Measurements from ENCODE around the gene PFKFB2.

Gene PFKFB2

GRCh38 chr1:207067185-207067584 lies 14.1 kb downstream of the PFKFB2 start:
- DNase-seq (ENCODE audit: low read depth in 2 of 2) = no peak

- DNase-seq (ENCODE audit: low read depth in 2 of 2) = no peak
Measured at GRCh38 chr1:207067665-207068064, 14.6 kb downstream of the PFKFB2 start.

DNA sequence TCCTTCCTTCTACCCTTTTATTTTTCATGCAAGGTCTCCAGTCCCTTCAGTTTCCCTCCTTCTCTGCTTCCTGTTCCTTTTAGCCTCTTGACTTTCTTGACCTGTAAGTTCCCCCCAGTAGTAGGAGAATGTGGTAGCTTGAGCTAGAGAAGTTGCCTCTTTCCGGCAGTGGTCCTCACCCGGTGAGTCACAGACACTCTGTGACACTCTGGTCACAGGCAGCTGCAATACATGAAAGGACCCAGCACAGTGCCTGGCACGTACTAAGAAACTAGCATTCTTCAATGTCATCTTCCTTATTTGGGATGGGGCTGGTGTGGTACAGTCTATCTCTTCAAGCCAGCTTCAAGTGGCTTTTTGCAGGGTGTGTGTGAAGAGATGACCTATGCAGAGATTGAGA lies 16.0 kb downstream of the PFKFB2 start:
- DNase-seq (ENCODE audit: low read depth in 2 of 2) = no peak

GRCh38 chr1:207069858-207070506 lies 16.9 kb downstream of the PFKFB2 start:
- no peak for DNase-seq (ENCODE audit: low read depth in 2 of 2)

DNA sequence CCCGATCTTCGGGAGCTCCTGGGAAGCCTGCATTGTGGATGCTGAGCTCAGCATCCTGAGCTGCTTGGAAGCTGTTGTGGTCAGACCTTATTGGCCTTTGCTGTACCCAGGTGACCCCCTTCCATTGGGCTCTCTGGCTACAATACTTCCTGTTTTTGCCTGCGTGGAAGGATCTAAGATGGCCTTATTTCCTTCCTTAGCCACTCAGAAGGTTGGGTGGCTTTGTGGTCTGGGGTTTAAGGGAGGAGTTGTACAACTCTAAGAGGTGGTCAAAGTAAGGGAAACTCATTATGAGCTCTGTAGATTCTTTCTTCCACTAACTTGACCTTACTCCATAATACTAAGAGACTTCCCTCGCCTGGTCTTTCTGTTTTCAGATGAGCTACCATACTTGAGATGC lies 17.7 kb downstream of the PFKFB2 start:
- no peak for DNase-seq (ENCODE audit: low read depth in 2 of 2)

DNA sequence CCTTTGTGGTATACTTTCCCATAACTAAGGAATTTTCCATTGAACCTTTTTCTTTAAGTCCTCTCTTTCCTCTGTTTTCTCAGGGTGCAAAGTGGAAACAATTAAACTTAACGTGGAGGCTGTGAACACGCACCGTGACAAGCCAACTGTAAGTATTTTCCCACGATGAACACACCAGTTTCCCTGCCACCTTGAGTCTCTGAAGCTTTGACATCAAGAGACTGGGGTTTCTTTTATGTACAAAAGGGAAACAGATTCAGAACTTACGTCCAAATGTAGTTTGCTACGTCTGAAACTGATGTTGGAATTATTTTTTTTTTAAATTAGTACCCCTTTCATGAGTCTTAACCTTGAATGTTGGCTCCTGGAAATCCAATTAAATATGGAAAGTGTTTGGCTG lies 18.4 kb downstream of the PFKFB2 start:
- no peak for DNase-seq (ENCODE audit: low read depth in 2 of 2)

DNA sequence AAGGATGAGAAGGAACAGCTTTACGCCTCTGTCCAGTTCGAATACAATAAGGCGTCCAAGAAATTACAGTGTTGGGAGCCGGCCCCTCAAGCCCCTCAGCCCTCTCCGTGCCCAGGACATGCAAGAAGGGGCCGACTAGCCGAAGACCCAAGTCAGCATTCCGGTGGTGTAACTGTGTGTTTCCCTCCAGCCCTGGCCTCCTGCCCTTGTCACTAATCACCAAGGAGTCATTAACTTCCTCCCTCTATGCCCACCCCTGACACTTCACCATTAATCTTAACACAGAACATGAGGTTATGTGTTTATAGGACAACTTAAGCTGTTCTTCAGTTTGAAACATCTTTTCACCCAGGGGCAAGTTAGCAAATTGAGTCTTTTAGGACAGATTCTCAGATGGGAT lies 19.2 kb downstream of the PFKFB2 start:
- no peak for DNase-seq (ENCODE audit: low read depth in 2 of 2)

DNA sequence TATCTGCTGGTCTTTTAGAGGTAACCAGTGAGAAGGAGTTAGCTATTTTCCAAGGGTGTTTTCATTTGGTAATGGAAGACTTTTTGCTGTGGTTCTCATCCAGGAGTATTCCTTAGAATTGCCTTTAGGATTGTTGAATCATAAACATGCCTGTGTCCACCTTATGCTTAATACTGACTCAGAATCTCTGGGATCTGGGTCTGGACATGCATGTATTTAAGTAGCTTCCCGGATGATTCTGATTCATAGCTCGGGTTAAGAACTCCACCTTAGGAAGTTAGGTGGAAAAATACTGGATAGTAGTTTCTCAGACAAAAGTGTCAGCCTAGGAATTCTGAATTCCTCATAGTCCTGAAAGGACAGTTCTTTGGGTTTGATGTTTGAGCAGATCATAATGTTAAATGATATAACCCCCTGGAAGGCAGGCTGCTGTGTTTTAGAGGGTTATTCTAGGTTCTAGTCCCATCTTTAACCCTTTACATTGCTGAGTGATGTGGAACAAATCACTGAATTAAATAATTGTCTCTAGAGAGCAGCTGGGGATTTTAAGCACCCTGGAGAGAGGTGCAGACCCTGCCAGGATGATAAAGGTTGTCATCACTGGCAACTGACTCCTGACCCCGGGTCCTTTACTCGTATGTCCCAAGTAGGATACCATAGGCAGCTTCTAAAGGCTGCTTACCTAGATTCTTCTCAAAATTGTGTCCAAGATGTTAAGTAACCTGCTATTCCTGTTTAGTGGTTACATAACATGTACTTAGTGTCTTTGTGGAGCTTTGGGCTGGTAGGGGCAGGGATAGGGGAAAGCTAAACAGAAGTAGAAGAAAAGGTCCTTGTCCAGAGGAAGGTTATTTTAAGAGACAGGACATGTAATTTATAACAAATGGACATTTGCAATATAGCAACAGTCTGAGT lies 21.1 kb downstream of the PFKFB2 start:
- DNase-seq (ENCODE audit: low read depth in 2 of 2) = no peak

GRCh38 chr1:207076181-207076955 lies 23.3 kb downstream of the PFKFB2 start:
- no peak for DNase-seq (ENCODE audit: low read depth in 2 of 2)

- DNase-seq (ENCODE audit: low read depth in 2 of 2) = no peak
Measured at GRCh38 chr1:207077012-207077411, 23.9 kb downstream of the PFKFB2 start.

DNA sequence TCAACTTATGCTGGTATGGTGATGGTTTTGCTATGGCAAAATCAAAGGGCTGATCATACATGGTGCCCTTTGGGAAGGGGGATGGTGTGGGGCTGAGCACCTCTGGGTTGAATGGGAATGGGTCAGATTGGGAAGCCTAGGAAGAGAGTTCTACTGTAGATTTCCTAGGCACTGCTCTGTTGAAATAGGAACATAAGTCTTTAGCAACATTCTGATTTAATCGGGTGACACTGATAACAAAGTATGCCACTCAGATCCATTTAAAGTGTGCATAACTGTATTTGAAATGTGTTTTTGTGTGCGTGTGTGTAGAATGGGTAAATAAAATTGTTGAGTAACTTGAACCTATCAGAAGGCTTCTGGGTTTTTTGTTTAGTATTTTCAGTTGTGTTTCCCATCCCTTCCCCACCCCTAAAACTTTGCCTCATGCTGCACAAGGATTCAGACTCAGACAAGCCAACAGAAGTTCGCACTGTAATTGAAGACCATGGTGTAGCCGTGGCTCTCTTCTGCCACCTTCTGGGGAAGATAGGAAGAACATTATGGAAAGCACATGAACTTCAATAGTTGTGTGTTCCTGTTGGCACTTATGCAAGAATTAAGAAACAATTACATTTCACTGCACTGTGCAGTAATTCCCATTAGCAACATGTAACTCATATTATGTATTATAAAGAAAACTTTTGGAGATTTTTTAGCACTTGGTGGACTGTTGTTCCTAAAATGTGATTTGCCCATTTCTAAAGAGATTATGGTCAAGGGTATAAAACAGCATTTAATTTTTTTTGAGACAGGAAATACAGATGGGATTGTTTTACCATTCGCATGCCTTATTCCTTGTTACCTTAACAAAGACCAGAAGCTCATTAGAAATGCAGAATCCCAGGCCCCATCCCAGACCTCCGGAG lies 24.6 kb downstream of the PFKFB2 start:
- DNase-seq (ENCODE audit: low read depth in 2 of 2) = peak; percentile 19 to 42

- no peak for DNase-seq (ENCODE audit: low read depth in 2 of 2)
Measured at GRCh38 chr1:207078578-207079132, 25.6 kb downstream of the PFKFB2 start.

GRCh38 chr1:207079706-207080241 lies 26.7 kb downstream of the PFKFB2 start:
- DNase-seq (ENCODE audit: low read depth in 2 of 2) = no peak

GRCh38 chr1:207081088-207081487 lies 28.0 kb downstream of the PFKFB2 start:
- DNase-seq (ENCODE audit: low read depth in 2 of 2) = no peak

- DNase-seq (ENCODE audit: low read depth in 2 of 2) = no peak
Measured at GRCh38 chr1:207081806-207082205, 28.7 kb downstream of the PFKFB2 start.

GRCh38 chr1:207084232-207084631 lies 31.2 kb downstream of the PFKFB2 start:
- DNase-seq (ENCODE audit: low read depth in 2 of 2) = no peak

DNA sequence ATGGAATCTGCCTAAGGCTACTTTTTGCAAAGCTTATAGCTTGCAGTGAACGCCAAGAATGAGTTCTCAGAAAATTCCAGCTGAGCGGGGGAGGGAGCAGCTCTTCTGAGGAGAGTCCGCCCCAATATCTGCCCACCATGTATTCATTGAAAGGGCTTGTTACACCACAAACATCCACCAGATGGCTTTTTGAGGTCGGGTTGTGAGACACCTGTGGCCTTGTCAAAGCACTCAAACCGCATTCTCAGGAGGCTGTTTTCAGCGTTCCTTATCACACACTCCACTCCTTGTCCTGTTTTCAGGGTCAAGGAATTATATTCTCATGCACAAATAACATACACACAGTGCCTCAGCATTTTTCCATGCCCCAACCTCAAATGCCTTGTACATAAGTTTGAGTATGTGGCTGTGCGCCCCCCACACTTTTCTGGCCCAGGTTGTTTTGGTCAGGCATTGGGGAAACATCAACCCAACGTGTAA lies 31.7 kb downstream of the PFKFB2 start:
- peak; percentile 10 to 23 for DNase-seq (ENCODE audit: low read depth in 2 of 2)

GRCh38 chr1:207085887-207086286 lies 32.8 kb downstream of the PFKFB2 start:
- DNase-seq (ENCODE audit: low read depth in 2 of 2) = no peak

DNA sequence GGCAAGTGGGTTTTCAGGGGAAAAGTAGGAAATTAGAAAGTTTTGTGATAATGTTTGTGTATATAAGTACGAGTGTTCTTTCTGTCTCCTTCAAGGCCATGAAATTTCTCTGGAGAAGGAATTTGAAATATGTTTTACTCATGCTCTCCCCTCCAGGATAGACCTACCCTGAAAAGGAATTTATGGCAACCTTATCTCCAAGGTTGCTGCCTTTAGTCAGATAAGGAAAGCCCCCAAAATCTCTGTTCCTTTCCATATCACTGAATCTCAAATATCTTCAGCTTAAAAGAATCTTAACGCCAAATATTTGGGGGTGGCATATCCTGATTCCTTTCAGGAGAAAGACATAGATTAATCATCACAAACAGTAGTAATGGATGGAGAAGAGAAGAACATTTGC lies 35.1 kb downstream of the PFKFB2 start:
- DNase-seq (ENCODE audit: low read depth in 2 of 2) = no peak

Measured in stimulated activated CD4-positive, alpha-beta T cell treated with anti-CD3 and anti-CD28 coated beads, Interleukin-12 subunit alpha, Interleukin-12 subunit beta, amount 100 ng/mL, for 24 hours (primary cell).